Metanephros (tissue), 2 donors: ENCODE results near the gene TOP2A. TPM values are rescaled to one million over a fixed set of nuclear protein-coding genes. Genes with fewer than 3 reads are reported as not detected.

Experiments
- small RNA-seq: library from RNA; depleted of rRNA; stranded (forward); fragments of <200 nt; gene quantifications from one replicate; pipeline ENCODE3, GENCODE V24; 2014; ENCODE audit warnings: low replicate concordance
- total RNA-seq: library from RNA; depleted of rRNA; stranded (reverse); fragments of >200 nt; gene quantifications from one replicate; pipeline ENCODE4 v1.2.3, GENCODE V29; 2014

The TOP2A gene
- total RNA-seq: 46.1 TPM

DNA sequence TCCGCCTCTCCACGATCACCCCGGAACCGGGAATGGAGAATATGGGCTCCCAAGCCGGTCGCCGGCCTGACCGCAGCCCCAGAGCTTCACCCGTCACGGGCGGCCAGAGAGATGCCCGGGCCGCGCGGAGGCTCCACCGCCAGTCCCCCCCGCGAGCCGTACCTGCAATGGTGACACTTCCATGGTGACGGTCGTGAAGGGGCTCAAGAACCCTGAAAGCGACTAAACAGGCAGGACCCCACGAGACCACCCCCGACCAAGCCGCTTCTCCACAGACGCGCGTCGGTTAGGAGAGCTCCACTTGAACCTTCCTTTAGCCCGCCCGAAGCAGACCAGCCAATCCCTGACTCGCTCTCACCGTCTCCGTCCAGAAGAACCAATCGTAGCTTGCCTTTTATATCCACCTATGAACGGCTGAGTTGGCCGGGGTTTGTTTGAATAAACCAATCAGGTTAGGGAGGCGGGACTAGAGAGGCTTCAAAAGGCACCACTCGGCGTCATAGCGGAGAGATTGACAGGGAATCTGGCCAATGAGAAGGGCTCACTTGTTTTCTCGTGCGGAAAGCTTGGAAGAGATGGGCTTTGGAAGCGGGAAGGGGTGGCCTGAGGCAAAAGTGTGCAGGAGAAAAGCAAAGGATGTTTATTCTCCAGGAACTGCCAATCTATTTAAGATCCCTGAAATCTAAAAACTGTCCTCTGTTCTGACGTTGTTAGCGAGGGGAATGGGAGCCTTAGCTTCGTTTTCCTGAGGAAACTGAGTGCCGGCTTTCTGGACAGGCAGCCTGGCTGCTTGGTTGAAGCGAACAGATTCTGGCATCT, at the start of gene TOP2A:
TOP2A (minus strand) TSS at position 288 of the 819 bp plus-strand sequence; CDS start at position 183, 105 bp downstream.

GRCh38 chr17:40443196-40443987, 25.7 kb upstream of the TOP2A start, which contains the start of gene IGFBP4:
Gene IGFBP4 (plus strand): TSS chr17:40443450. CDS start chr17:40443736, 286 bp downstream.

GRCh38 chr17:40364121-40364861, 53.4 kb downstream of the TOP2A start, which contains the start of gene GJD3:
Gene GJD3 (minus strand): TSS chr17:40364737. CDS start chr17:40363815, 922 bp downstream.

Small RNAs within 50 kb of the gene (small RNA-seq; reads per million reads assigned to genes)
- gene RF00019 (not detected), gene RNA5SP441 (not detected)

Other genes starting within 250 kb of the TOP2A start
- gene RAPGEFL1, start 240.4 kb downstream of the TOP2A start, total RNA-seq: 5.7 TPM
- 10.5 TPM for gene WIPF2, start 198.6 kb downstream of the TOP2A start, total RNA-seq
- gene CDC6, start 130.0 kb downstream of the TOP2A start, total RNA-seq: 6.0 TPM
- 40.4 TPM for gene RARA, start 108.7 kb downstream of the TOP2A start, total RNA-seq
- 0.88 TPM for gene GJD3, start 53.2 kb downstream of the TOP2A start, total RNA-seq
- gene IGFBP4, start 25.6 kb upstream of the TOP2A start, total RNA-seq: 198 TPM
- 0.35 TPM for gene TNS4, start 83.7 kb upstream of the TOP2A start, total RNA-seq
- 0.76 TPM for gene CCR7, start 147.6 kb upstream of the TOP2A start, total RNA-seq
- 103 TPM for gene SMARCE1, start 229.9 kb upstream of the TOP2A start, total RNA-seq
- gene KRT222, start 247.3 kb upstream of the TOP2A start, total RNA-seq: not detected